ENCODE results near the gene TMEM258.
A peak's percentile ranks its signal among the peaks of the same experiment; 100 is the strongest.

The TMEM258 gene

DNA sequence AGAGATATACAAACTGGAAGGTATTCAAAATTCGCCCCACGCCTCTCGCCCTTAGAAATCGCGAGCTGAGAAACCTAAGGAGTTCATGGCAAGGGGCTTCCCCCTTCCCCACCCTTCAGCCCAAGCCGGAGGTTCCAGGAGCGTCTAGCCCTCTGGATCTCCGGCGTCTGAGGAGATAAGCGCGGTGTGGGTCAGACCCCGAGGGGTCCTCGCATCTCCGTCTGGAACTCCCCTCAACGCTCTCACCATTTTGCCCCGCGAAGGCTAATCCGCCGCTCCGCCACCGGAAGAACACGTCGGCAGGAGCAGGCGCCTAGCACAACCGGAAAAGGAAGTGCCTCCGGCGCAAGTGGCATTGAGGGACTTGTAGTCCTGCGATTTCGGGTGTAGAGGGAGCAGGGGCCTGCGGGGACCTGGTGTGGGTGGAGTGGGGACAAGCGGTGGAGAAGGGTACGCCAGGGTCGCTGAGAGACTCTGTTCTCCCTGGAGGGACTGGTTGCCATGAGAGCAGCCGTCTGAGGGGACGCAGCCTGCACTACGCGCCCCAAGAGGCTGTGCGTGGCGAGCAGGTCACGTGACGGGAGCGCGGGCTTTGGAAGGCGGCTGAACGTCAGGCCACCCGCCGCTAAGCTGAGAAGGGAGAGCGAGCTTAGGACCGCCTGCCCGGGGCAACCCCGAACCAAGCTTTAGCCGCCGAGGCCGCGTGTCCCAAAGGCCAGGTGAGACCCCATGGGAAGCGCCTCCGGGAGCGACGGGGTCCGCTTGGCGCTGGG is at the start of gene TMEM258, which contains the start of gene FEN1:
Gene TMEM258, minus strand, starts transcription at position 290 of the 773 bp plus-strand sequence. Its CDS starts 41 bp downstream, at position 249.
Gene FEN1, plus strand, starts transcription at position 602 of the 773 bp plus-strand sequence. CDS start 2,451 bp downstream, outside the sequence.
- peak; percentile 89 for DNase-seq

DNA sequence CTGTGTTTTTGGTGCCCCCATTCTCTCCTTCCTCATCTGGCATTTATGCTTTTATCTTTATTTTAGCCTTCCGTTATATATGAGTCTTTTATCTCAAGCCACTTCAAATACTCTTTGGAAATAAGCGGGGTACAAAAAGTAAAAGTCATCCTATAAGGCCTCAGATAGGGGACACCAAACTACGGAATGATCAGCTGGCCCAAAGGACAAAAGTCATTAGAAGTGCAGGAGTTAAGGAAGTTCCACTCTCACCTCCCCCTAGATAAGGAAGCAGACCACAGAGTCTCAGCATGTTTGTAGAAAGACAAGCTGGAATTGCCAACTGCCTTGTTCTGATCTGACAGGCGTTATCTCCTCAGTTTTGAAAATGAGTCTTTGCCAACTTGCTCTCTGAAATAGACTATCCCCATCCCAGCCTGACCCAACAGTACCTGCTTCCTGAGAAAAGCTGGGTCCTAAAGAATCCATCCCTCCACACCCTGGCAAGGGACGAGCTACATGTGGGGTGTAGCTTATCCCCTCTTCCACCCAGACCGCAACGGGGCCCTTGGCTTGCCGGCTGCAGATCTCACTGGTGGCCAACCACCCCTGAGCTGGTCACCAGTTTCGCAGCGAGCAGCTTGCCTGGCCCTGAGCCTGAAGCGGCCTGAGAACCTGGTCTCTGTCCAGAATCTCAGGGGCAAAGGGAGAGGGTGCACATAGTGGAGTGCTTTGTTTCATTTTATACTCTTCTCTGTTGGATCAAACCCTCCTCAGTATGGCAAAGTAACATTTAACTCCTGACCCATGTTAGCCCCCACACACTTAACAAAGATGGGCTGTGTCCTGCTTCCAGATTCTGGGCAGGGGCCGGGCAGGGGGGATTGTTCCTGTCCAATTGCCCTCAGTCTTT is 49.5 kb upstream of the TMEM258 start:
- DNase-seq = no peak

DNA sequence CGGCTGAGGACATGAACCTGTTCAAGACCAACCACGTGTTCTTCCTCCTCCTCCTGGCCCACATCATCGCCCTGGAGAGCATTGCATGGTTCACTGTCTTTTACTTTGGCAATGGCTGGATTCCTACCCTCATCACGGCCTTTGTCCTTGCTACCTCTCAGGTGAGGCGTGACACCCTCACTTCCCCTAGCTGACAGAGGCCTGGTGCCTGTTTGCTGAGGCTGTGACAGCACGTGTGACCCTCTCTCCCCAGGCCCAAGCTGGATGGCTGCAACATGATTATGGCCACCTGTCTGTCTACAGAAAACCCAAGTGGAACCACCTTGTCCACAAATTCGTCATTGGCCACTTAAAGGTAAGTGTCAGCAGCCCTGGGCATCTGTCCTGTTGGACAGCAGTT is 48.0 kb upstream of the TMEM258 start:
- DNase-seq = no peak

- DNase-seq = no peak
Measured at GRCh38 chr11:61839742-61840141, 47.3 kb upstream of the TMEM258 start.

- no peak for DNase-seq
Measured at GRCh38 chr11:61838921-61839320, 46.5 kb upstream of the TMEM258 start.

- DNase-seq = no peak
Measured at GRCh38 chr11:61838501-61838900, 46.1 kb upstream of the TMEM258 start.

- DNase-seq = no peak
Measured at GRCh38 chr11:61837411-61838005, 45.1 kb upstream of the TMEM258 start.

DNA sequence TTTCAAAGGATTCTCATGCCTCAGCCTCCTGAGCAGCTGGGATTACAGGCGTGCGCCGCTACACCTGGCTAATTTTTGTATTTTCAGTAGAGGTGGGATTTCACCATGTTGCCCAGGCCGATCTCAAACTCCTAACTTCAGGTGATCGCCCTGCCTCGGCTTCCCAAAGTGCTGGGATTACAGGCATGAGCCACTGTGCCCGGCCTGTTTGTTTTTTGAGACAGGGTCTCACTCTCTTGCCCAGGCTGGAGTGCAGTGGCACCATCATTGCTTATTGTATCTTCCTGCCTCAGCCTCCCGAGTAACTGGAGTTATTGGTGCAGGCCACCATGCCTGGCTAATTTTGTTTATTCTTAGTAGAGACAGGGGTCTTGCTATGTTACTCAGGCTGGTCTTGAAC is 43.8 kb upstream of the TMEM258 start:
- DNase-seq = no peak

- peak; percentile 43 for DNase-seq
Measured at GRCh38 chr11:61834278-61835048, 42.1 kb upstream of the TMEM258 start.

DNA sequence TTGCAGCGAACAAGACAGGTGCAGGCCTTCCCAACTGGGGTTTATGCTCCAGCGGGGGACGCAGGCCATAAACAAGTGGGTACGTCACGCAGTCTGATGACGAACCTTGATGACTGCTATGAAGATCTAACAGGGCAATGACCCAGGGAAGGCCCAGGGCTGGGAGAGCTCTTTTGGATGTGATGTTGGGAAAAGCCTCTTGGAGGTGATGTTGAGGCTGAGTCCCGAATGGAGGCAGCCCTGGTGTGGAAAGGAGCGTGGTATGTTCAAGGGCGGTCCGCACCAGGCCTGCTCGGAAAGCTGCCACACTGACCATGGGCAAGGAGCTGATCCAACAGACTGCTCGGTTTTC is 41.5 kb upstream of the TMEM258 start:
- DNase-seq = no peak

GRCh38 chr11:61833471-61833870 is 41.1 kb upstream of the TMEM258 start:
- no peak for DNase-seq

DNA sequence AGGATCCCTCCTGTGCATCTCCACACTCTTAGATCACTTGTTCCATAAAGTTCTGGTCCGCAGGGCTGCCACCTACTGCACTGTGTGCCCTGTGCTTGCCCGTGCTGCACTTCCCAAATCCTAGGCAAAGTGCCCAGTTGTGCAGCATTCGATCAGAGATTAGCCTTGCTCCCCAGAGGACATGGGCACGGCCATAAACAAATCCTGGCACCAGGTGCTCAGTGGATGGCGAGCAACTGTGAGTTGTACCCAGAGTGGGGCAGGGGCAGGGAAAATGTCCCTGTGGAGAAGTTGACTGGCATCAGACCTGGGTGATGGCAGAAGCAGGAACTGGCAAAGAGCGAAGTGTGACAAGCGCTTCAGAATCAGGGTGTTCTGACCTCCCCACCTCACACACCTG is 40.4 kb upstream of the TMEM258 start:
- DNase-seq = no peak

- DNase-seq = no peak
Measured at GRCh38 chr11:61832207-61832606, 39.8 kb upstream of the TMEM258 start.

- no peak for DNase-seq
Measured at GRCh38 chr11:61830237-61831105, 38.1 kb upstream of the TMEM258 start.

DNA sequence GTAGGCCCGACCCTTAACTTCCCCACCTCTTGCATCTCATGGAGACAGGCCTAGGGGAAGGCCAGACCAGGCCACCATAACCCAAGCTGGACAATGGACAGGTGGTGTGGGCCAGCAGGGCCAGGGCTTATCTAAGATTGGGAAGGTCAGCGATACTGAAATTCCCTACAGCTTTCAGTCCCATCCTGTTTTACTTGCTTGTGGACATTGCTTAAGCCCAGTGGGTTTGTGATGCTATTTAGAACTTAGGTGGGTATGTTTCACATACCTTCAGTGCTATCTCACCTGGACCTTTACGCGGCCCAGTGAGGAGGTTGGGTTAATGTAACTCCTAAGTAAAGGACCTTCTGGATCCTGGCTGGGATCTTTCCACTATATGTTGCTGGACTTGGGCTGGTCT is 37.4 kb upstream of the TMEM258 start:
- no peak for DNase-seq

GRCh38 chr11:61828629-61829407 is 36.4 kb upstream of the TMEM258 start:
- peak; percentile 25 for DNase-seq

GRCh38 chr11:61828379-61828628 is 35.9 kb upstream of the TMEM258 start:
- no peak for DNase-seq

DNA sequence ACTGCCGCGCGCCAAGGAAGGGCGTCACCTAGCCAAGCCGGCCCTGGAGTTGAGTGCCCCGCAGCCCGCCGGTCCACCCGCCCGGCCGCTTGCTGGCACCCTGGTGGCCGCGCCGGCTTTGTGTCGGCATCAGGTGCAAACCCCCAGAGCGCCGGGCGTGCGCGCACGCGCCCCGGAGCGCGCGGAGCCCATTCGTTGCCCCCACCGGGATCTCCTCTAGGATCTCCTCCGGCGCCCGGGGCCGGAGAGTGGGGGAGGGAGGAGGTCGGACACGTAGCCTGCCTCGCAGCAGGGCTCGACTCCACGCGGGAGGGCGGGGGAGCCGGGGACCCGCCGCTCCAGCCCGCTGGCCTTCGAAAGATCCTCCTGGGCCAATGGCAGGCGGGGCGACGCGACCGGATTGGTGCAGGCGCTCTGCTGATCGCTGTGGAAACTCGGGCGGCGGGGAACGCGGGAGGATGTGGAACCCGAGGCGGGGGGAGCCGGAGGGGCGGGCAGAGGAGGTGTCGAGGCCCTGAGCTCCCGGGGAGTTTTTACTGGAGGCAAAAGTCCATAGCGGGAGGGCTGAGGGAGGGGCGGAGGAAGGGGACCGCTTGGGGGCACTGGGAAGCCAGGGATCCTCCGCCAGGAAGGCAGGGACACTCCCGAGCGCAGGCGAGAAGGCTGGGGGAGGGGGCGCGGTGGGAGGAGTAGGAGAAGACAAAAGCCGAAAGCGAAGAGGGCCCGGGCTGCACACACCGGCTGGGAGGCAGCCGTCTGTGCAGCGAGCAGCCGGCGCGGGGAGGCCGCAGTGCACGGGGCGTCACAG is 35.4 kb upstream of the TMEM258 start, which contains the start of gene FADS2:
Gene FADS2, plus strand, starts transcription at position 730 of the 808 bp plus-strand sequence. CDS start 91 bp downstream, outside the sequence.
- DNase-seq = peak; percentile 96

- DNase-seq = peak; percentile 50
Measured at GRCh38 chr11:61826930-61827570, 34.7 kb upstream of the TMEM258 start.

GRCh38 chr11:61820174-61820573 is 27.8 kb upstream of the TMEM258 start:
- no peak for DNase-seq

All from DMS79 (cell line).